ENCODE results near the gene GMPPB. TPM values are rescaled to one million over a fixed set of nuclear protein-coding genes. Genes with fewer than 3 reads are reported as not detected.

The GMPPB gene
- total and polyA plus RNA-seq, 2 donors from 2014 or later = 25.0 to 37.4 TPM

GRCh38 chr3:49733551-49733950, 9.8 kb upstream of the GMPPB start:
- DNase-seq (no peak), FAIRE-seq (no peak)
- Histone ChIP-seq H3K4me3 (ENCODE audit: low read length in 3 of 3) (no peak overlapping the region), H3K27me3 (ENCODE audit: control insufficient read depth, insufficient read depth, low read length) (no peaks in the 10 kb centered on the region), H3K27ac (ENCODE audit: low read depth in 2 of 2, low read length in 2 of 2) (no peak overlapping the region), H3K9ac (ENCODE audit: low read length in 3 of 3) (no peak overlapping the region), H3K9me3 (ENCODE audit: control insufficient read depth in 2 of 3, insufficient read depth in 1 of 3, low read length in 3 of 3) (no peaks in the 10 kb centered on the region), H3K36me3 (ENCODE audit: control insufficient read depth in 2 of 3, insufficient read depth in 3 of 3, low read length in 3 of 3) (peaks cover 17 to 50% (median 28%) of the 10 kb centered on the region in 3 donors), H3K4me1 (ENCODE audit: control insufficient read depth in 2 of 3, insufficient read depth in 2 of 3, low read depth in 1 of 3, low read length in 3 of 3) (no peaks in the 10 kb centered on the region)
- no peak for TF ChIP-seq CTCF (IDR thresholded peaks at IDR 0.05; ENCODE audit: borderline replicate concordance, extremely low read depth, insufficient read depth)
- intact Hi-C loops (cut with DNase I) = no loop called here

- H3K27ac ChIP-seq (ENCODE audit: low read depth in 2 of 2, low read length in 2 of 2) = no peak overlapping the region
Observed at GRCh38 chr3:49732597-49732996, 8.8 kb upstream of the GMPPB start.

GRCh38 chr3:49729966-49730609, 6.3 kb upstream of the GMPPB start:
- Histone ChIP-seq H3K4me3 (ENCODE audit: low read length in 3 of 3) (no peak overlapping the region), H3K27ac (ENCODE audit: low read depth in 2 of 2, low read length in 2 of 2) (no peak overlapping the region), H3K9me3 (ENCODE audit: control insufficient read depth in 2 of 3, insufficient read depth in 1 of 3, low read length in 3 of 3) (no peaks in the 10 kb centered on the region), H3K4me1 (ENCODE audit: control insufficient read depth in 2 of 3, insufficient read depth in 2 of 3, low read depth in 1 of 3, low read length in 3 of 3) (peaks cover 0 to 8% (median 3%) of the 10 kb centered on the region in 3 donors), H3K9ac (ENCODE audit: low read length in 3 of 3) (no peak overlapping the region), H3K36me3 (ENCODE audit: control insufficient read depth in 2 of 3, insufficient read depth in 3 of 3, low read length in 3 of 3) (peaks cover 14 to 45% (median 25%) of the 10 kb centered on the region in 3 donors), H3K27me3 (ENCODE audit: control insufficient read depth, insufficient read depth, low read length) (no peaks in the 10 kb centered on the region)
- intact Hi-C loops (cut with DNase I) = no loop called here
- no peak for TF ChIP-seq CTCF (IDR thresholded peaks at IDR 0.05; ENCODE audit: borderline replicate concordance, extremely low read depth, insufficient read depth)
- FAIRE-seq = no peak
- no peak for DNase-seq

More at GRCh38 chr3:49732597-49732996, 8.8 kb upstream of the GMPPB start:
- FAIRE-seq (no peak), DNase-seq (no peak)
- TF ChIP-seq CTCF (IDR thresholded peaks at IDR 0.05; ENCODE audit: borderline replicate concordance, extremely low read depth, insufficient read depth) = no peak
- Histone ChIP-seq H3K4me3 (ENCODE audit: low read length in 3 of 3) (no peak overlapping the region), H3K4me1 (ENCODE audit: control insufficient read depth in 2 of 3, insufficient read depth in 2 of 3, low read depth in 1 of 3, low read length in 3 of 3) (peaks cover 0 to 3% (median 0%) of the 10 kb centered on the region in 3 donors), H3K36me3 (ENCODE audit: control insufficient read depth in 2 of 3, insufficient read depth in 3 of 3, low read length in 3 of 3) (peaks cover 19 to 46% (median 23%) of the 10 kb centered on the region in 3 donors), H3K9me3 (ENCODE audit: control insufficient read depth in 2 of 3, insufficient read depth in 1 of 3, low read length in 3 of 3) (no peaks in the 10 kb centered on the region), H3K27me3 (ENCODE audit: control insufficient read depth, insufficient read depth, low read length) (no peaks in the 10 kb centered on the region), H3K9ac (ENCODE audit: low read length in 3 of 3) (no peak overlapping the region)
- intact Hi-C loops (cut with DNase I) = no loop called here
